ENCODE results near the gene GFOD2. TPM values are rescaled to one million over a fixed set of nuclear protein-coding genes. Genes with fewer than 3 reads are reported as not detected.

Gene GFOD2
- total and polyA plus RNA-seq, 2 experiments from 2014 or later, result 19.3 to 34.3 TPM

DNA sequence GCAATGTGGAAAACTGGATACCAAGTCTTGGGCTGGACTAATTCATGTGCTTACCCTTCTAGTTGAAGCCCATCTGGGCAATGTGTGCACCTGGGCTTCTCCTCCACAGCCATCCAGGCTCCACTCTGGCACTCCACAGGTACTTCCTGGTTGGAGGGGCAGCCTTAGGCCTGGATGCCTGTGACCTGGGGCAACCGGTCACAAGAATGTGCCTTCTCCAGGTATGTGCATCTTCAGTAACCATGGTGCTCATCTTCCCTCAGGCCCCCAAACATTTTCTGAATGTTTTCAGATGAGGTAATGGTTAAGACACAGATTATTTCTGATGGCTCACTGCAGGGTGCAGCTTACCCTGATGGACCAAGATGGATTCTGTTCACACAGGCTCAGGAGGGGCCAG lies 41.4 kb downstream of the GFOD2 start:
- Histone ChIP-seq H4K20me1 (replicated peaks; ENCODE audit: insufficient read depth) (peaks cover 10% of the 10 kb centered on the region), H3K27me3 (ENCODE audit: insufficient read depth) (no peaks in the 10 kb centered on the region)
- H3K4me1 Mint-ChIP-seq, result 0 out of 3 replicates have a peak, but pooled peaks cover 3% of the 10 kb centered on the region

More for the DNA sequence above, 41.4 kb downstream of the GFOD2 start:
- H3K4me2 ChIP-seq, result no peak overlapping the region
- ATAC-seq, result peak; percentile 23; the same call in 2 of the 3 replicates
- no peaks in the 10 kb centered on the region for H3K4me1 ChIP-seq (ENCODE audit: insufficient read depth)
- no peak overlapping the region for H2AFZ ChIP-seq
- H3K9me2 ChIP-seq (ENCODE audit: insufficient read depth), result no peaks in the 10 kb centered on the region
- Mint-ChIP-seq H3K36me3 (ENCODE audit: low read depth) (0 out of 3 replicates have a peak, but pooled peaks cover 3% of the 10 kb centered on the region), H3K27ac (peak overlapping the region; percentile 15; the same call in 1 of the 2 replicates), H3K4me3 (no peak overlapping the region), H3K9me3 (no peaks in the 10 kb centered on the region), H3K27me3 (ENCODE audit: insufficient read depth, low read depth, poor library complexity) (peaks cover 15% of the 10 kb centered on the region)
- TF ChIP-seq, protein P1, sequence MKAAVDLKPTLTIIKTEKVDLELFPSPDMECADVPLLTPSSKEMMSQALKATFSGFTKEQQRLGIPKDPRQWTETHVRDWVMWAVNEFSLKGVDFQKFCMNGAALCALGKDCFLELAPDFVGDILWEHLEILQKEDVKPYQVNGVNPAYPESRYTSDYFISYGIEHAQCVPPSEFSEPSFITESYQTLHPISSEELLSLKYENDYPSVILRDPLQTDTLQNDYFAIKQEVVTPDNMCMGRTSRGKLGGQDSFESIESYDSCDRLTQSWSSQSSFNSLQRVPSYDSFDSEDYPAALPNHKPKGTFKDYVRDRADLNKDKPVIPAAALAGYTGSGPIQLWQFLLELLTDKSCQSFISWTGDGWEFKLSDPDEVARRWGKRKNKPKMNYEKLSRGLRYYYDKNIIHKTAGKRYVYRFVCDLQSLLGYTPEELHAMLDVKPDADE (IDR thresholded peaks at IDR 0.05), result no peak
- TF ChIP-seq STAT1 (IDR thresholded peaks at IDR 0.05; ENCODE audit: unreplicated experiment), result no peak
- TF ChIP-seq, protein P2, sequence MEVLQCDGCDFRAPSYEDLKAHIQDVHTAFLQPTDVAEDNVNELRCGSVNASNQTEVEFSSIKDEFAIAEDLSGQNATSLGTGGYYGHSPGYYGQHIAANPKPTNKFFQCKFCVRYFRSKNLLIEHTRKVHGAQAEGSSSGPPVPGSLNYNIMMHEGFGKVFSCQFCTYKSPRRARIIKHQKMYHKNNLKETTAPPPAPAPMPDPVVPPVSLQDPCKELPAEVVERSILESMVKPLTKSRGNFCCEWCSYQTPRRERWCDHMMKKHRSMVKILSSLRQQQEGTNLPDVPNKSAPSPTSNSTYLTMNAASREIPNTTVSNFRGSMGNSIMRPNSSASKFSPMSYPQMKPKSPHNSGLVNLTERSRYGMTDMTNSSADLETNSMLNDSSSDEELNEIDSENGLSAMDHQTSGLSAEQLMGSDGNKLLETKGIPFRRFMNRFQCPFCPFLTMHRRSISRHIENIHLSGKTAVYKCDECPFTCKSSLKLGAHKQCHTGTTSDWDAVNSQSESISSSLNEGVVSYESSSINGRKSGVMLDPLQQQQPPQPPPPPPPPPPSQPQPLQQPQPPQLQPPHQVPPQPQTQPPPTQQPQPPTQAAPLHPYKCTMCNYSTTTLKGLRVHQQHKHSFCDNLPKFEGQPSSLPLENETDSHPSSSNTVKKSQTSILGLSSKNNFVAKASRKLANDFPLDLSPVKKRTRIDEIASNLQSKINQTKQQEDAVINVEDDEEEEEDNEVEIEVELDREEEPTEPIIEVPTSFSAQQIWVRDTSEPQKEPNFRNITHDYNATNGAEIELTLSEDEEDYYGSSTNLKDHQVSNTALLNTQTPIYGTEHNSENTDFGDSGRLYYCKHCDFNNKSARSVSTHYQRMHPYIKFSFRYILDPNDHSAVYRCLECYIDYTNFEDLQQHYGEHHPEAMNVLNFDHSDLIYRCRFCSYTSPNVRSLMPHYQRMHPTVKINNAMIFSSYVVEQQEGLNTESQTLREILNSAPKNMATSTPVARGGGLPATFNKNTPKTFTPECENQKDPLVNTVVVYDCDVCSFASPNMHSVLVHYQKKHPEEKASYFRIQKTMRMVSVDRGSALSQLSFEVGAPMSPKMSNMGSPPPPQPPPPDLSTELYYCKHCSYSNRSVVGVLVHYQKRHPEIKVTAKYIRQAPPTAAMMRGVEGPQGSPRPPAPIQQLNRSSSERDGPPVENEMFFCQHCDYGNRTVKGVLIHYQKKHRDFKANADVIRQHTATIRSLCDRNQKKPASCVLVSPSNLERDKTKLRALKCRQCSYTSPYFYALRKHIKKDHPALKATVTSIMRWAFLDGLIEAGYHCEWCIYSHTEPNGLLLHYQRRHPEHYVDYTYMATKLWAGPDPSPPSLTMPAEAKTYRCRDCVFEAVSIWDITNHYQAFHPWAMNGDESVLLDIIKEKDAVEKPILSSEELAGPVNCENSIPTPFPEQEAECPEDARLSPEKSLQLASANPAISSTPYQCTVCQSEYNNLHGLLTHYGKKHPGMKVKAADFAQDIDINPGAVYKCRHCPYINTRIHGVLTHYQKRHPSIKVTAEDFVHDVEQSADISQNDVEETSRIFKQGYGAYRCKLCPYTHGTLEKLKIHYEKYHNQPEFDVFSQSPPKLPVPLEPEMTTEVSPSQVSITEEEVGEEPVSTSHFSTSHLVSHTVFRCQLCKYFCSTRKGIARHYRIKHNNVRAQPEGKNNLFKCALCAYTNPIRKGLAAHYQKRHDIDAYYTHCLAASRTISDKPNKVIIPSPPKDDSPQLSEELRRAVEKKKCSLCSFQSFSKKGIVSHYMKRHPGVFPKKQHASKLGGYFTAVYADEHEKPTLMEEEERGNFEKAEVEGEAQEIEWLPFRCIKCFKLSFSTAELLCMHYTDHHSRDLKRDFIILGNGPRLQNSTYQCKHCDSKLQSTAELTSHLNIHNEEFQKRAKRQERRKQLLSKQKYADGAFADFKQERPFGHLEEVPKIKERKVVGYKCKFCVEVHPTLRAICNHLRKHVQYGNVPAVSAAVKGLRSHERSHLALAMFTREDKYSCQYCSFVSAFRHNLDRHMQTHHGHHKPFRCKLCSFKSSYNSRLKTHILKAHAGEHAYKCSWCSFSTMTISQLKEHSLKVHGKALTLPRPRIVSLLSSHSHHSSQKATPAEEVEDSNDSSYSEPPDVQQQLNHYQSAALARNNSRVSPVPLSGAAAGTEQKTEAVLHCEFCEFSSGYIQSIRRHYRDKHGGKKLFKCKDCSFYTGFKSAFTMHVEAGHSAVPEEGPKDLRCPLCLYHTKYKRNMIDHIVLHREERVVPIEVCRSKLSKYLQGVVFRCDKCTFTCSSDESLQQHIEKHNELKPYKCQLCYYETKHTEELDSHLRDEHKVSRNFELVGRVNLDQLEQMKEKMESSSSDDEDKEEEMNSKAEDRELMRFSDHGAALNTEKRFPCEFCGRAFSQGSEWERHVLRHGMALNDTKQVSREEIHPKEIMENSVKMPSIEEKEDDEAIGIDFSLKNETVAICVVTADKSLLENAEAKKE (CRISPR knock-in tag; IDR thresholded peaks at IDR 0.05), result no peak
- no peak for TF ChIP-seq ZNF331 (CRISPR knock-in tag; IDR thresholded peaks at IDR 0.05; ENCODE audit: low read depth)
- no peak for TF ChIP-seq CREB1 (CRISPR knock-in tag; IDR thresholded peaks at IDR 0.05; ENCODE audit: low read depth)
- no peak for TF ChIP-seq JUNB (IDR thresholded peaks at IDR 0.05; ENCODE audit: unreplicated experiment)
- TF ChIP-seq EZH2phosphoT487 (IDR thresholded peaks at IDR 0.05; ENCODE audit: unreplicated experiment), result no peak
- H3K36me3 ChIP-seq (ENCODE audit: insufficient read depth), result no peaks in the 10 kb centered on the region
- H3K4me3 ChIP-seq, result no peak overlapping the region
- H3F3A ChIP-seq (replicated peaks; ENCODE audit: low read depth), result no peaks in the 10 kb centered on the region
- peak; percentile 65 for DNase-seq (ENCODE audit: low spot score)
- H3K79me2 ChIP-seq (replicated peaks; ENCODE audit: insufficient read depth), result no peaks in the 10 kb centered on the region
- H3K27ac ChIP-seq (ENCODE audit: low read depth), result peak overlapping the region; percentile 55; the same call in 1 of the 2 replicates

Measured in GM23338 (cell line).